ENCODE measurements around the gene FUT7.

Gene FUT7

DNA sequence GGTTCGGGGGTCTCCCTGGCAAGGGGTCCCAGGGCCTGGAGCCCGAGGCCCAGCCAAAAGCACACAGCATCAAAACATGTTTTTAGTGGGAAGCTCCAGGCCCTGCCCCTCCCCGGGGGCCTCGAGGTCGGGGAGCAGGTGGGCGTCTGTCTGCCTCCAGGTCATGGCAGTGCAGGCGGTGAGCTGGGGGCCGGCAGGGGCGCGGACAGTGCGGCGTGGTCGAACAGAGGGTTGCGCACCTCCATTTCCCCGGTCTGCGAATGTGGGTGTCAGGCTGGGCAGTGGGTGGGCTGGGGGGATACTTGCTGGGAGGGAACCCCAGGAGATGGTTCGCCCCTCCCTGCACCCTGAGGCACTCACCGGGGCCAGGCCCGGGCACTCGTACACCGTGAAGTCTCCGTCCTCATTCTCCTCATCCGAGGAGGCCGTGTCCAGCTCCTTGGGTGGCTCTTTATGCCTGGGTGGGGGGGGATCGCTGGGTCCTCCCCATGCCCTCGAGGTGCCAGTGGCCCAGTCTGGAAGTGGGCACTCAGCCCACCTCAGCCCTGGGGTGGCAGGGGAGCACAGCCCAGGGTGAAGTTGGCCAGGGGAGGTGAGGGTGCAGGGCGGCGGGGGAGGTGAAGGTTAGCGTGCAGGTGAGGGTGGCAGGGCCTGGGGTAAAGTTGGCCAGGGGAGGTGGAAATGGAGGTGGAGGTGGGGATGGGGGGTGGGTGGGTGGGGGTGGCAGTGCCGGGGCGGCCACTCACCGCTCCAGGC, 7.9 kb upstream of the FUT7 start:
- Histone ChIP-seq H3K27me3 (ENCODE audit: insufficient read depth, low read depth) (peaks cover 80% of the 10 kb centered on the region), H3K9ac (no peak overlapping the region), H3K27ac (no peak overlapping the region), H4K20me1 (ENCODE audit: insufficient read depth) (no peaks in the 10 kb centered on the region), H3K4me3 (IDR thresholded peaks at IDR 0.05; ENCODE audit: insufficient read depth, low read depth, low read length) (no peak overlapping the region), H2AFZ (ENCODE audit: low read depth) (no peak overlapping the region), H3K4me2 (no peak overlapping the region), H3K36me3 (ENCODE audit: insufficient read depth) (no peaks in the 10 kb centered on the region), H3K79me2 (ENCODE audit: insufficient read depth, low read depth) (no peaks in the 10 kb centered on the region), H3K4me1 (ENCODE audit: low read depth, poor library complexity, severe bottlenecking) (peaks cover 7% of the 10 kb centered on the region)
- TF ChIP-seq, protein P1, sequence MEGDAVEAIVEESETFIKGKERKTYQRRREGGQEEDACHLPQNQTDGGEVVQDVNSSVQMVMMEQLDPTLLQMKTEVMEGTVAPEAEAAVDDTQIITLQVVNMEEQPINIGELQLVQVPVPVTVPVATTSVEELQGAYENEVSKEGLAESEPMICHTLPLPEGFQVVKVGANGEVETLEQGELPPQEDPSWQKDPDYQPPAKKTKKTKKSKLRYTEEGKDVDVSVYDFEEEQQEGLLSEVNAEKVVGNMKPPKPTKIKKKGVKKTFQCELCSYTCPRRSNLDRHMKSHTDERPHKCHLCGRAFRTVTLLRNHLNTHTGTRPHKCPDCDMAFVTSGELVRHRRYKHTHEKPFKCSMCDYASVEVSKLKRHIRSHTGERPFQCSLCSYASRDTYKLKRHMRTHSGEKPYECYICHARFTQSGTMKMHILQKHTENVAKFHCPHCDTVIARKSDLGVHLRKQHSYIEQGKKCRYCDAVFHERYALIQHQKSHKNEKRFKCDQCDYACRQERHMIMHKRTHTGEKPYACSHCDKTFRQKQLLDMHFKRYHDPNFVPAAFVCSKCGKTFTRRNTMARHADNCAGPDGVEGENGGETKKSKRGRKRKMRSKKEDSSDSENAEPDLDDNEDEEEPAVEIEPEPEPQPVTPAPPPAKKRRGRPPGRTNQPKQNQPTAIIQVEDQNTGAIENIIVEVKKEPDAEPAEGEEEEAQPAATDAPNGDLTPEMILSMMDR (conservative IDR thresholded peaks at IDR 0.05; ENCODE audit: low read depth, low read length): no peak

DNA sequence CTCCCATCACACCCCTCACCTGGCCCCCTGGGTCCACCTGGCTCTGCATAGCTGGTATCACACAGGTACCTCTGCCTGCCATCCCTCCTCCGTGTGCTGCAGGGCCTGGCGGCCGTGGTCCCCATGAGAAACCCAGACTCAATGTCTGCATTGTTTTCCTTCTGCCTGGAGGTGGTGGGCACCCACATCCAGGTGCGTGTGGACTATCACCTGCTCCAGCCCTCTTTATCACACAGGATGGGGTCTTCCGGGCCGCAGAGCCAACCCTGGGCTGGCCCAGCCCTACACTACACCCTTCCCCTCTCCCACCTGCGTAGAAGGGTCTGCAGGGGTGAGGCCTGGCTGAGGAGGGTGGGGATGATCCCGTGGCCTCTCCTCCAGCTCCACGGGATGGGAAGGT, 7.0 kb upstream of the FUT7 start:
- TF ChIP-seq, protein P1 (conservative IDR thresholded peaks at IDR 0.05; ENCODE audit: low read depth, low read length): no peak
- H2AFZ ChIP-seq (ENCODE audit: low read depth): no peak overlapping the region
- H4K20me1 ChIP-seq (ENCODE audit: insufficient read depth): no peaks in the 10 kb centered on the region
- H3K27me3 ChIP-seq (ENCODE audit: insufficient read depth, low read depth): peaks cover 72% of the 10 kb centered on the region
- no peak overlapping the region for H3K4me3 ChIP-seq (IDR thresholded peaks at IDR 0.05; ENCODE audit: insufficient read depth, low read depth, low read length)
- H3K36me3 ChIP-seq (ENCODE audit: insufficient read depth): no peaks in the 10 kb centered on the region
- no peak overlapping the region for H3K9ac ChIP-seq
- no peak overlapping the region for H3K27ac ChIP-seq
- H3K4me1 ChIP-seq (ENCODE audit: low read depth, poor library complexity, severe bottlenecking): peaks cover 13% of the 10 kb centered on the region
- H3K79me2 ChIP-seq (ENCODE audit: insufficient read depth, low read depth): no peaks in the 10 kb centered on the region
- H3K4me2 ChIP-seq: no peak overlapping the region

DNA sequence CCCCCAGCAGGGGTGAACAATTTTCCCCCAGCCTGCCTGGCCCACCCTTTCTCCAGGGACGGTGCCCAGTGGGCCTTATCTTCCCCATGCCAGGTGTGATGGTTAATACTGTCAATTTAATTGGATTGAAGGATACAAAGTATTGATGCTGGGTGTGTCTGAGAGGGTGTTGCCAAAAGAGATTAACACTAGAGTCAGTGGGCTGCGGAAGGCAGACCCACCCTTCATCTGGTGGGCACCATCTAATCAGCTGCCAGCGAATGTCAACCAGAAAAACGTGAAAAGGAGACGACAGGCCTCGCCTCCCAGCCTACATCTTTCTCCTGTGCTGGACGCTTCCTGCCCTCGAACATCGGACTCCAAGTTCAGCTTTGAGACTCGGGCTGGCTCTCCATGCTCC, 5.6 kb upstream of the FUT7 start:
- H3K4me3 ChIP-seq (IDR thresholded peaks at IDR 0.05; ENCODE audit: insufficient read depth, low read depth, low read length): no peak overlapping the region
- no peak overlapping the region for H3K4me2 ChIP-seq
- no peak overlapping the region for H3K9ac ChIP-seq
- H3K4me1 ChIP-seq (ENCODE audit: low read depth, poor library complexity, severe bottlenecking): peaks cover 16% of the 10 kb centered on the region
- H3K36me3 ChIP-seq (ENCODE audit: insufficient read depth): no peaks in the 10 kb centered on the region
- H4K20me1 ChIP-seq (ENCODE audit: insufficient read depth): no peaks in the 10 kb centered on the region
- no peak overlapping the region for H2AFZ ChIP-seq (ENCODE audit: low read depth)
- no peak overlapping the region for H3K27ac ChIP-seq
- H3K27me3 ChIP-seq (ENCODE audit: insufficient read depth, low read depth): peaks cover 58% of the 10 kb centered on the region
- H3K79me2 ChIP-seq (ENCODE audit: insufficient read depth, low read depth): no peaks in the 10 kb centered on the region
- TF ChIP-seq, protein P1 (conservative IDR thresholded peaks at IDR 0.05; ENCODE audit: low read depth, low read length): no peak

DNA sequence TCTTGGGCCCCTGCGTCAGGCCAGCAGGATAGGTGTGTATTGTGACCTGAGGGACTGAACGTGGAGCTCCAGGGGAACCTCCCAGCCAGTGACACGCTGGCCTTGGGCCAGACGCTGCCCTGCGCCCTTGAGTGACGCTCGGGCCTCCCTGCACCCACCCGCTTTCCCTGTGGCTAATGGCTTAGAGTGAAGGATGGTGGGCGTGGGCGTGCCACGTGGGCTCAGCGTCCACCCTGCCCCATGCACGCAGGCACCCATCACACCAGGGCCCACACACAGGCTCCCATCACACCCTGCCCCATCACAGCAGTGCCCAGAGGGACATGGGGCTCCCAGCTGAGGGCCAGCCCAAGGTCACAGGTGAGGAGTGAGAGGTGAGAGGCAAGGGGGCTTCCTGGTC, 5.1 kb upstream of the FUT7 start:
- no peaks in the 10 kb centered on the region for H4K20me1 ChIP-seq (ENCODE audit: insufficient read depth)
- peaks cover 16% of the 10 kb centered on the region for H3K4me1 ChIP-seq (ENCODE audit: low read depth, poor library complexity, severe bottlenecking)
- H3K4me3 ChIP-seq (IDR thresholded peaks at IDR 0.05; ENCODE audit: insufficient read depth, low read depth, low read length): no peak overlapping the region
- H3K27me3 ChIP-seq (ENCODE audit: insufficient read depth, low read depth): peaks cover 54% of the 10 kb centered on the region
- no peak overlapping the region for H3K4me2 ChIP-seq
- TF ChIP-seq, protein P1 (conservative IDR thresholded peaks at IDR 0.05; ENCODE audit: low read depth, low read length): no peak
- no peak overlapping the region for H2AFZ ChIP-seq (ENCODE audit: low read depth)
- no peak overlapping the region for H3K27ac ChIP-seq
- no peaks in the 10 kb centered on the region for H3K79me2 ChIP-seq (ENCODE audit: insufficient read depth, low read depth)
- no peak overlapping the region for H3K9ac ChIP-seq
- H3K36me3 ChIP-seq (ENCODE audit: insufficient read depth): no peaks in the 10 kb centered on the region

All from KMS-11 (cell line).